Measurements from ENCODE around the gene CYBA.

DNA sequence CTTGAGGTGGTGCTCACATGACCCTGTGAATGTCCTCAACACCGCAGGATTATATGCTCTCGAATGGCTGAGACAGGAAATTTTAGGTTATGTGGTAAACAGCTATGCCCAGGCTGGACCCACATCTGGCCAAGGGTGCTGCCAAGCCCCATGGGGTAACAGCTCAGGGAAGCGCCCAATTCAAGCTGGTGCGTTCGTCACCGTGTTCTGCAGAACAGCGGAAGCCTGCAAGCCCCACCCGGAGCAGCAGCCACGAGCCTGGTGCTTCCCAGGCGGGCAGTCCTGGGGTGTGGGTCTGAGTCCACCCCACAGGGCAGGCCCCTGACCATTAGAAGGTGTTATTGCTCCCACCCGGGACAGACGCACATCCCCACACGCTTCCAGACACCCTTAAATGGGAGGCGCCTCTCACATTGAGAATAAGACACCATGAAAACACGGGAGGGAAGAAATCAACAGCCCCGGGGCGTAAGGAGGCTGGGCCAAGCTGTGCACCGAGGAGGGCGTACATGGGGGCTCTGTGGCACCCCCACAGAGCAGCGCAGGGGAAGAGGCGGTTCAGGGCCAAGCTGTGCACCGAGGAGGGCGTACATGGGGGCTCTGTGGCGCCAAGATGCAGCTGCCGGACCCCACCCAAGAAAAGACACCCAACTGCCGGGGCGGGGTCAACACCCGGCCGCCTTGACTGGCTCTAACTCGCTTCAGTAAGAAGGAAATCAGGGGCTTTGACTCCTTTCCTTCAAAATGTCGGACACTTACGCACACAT lies 2.9 kb upstream of the CYBA start:
- TF ChIP-seq POLR2AphosphoS5 (IDR thresholded peaks at IDR 0.05; ENCODE audit: low read depth) (no peak), CTCF (IDR thresholded peaks at IDR 0.05; ENCODE audit: insufficient read depth, low read length) (no peak), SPI1 (IDR thresholded peaks at IDR 0.05; ENCODE audit: borderline replicate concordance, low read depth) (no peak), GABPA (IDR thresholded peaks at IDR 0.05; ENCODE audit: low read depth) (no peak)

Data from HL-60 (cell line).